A549 (cell line): ENCODE results near the gene SYS1.

Source experiments
- CBX2 ChIP-seq: fragments of 200-600 bp; sonication (generic); IDR thresholded peaks from 2 replicates; pipeline ENCODE4 v1.6.1; 2016; ENCODE audit warnings: low read depth, mild to moderate bottlenecking, borderline replicate concordance
- CHD2 ChIP-seq: fragments of 150-350 bp; IDR thresholded peaks from 2 replicates; pipeline ENCODE4 v1.6.1; 2014; ENCODE audit warnings: low read length; ENCODE audit not compliant: partially characterized antibody
- KDM5A ChIP-seq: fragments of 200-600 bp; sonication (generic); IDR thresholded peaks from 2 replicates; pipeline ENCODE4 v1.6.1; 2016; ENCODE audit warnings: antibody characterized with exemption, mild to moderate bottlenecking
- PBX3 ChIP-seq: IDR thresholded peaks from 2 replicates; pipeline ENCODE4 v1.6.1; 2012
- RARB ChIP-seq: fragments of 250-450 bp; sonication (Bioruptor Pico); IDR thresholded peaks from 2 replicates; pipeline ENCODE4 v1.8.0; 2021; ENCODE audit warnings: mild to moderate bottlenecking, moderate library complexity
- SREBF2 ChIP-seq: fragments of 450-650 bp; IDR thresholded peaks from 2 replicates; pipeline ENCODE4 v1.6.1; 2014; ENCODE audit warnings: mild to moderate bottlenecking, moderate library complexity
- USF2 ChIP-seq: fragments of 450-650 bp; IDR thresholded peaks from 2 replicates; pipeline ENCODE4 v1.6.1; 2014; ENCODE audit warnings: antibody characterized with exemption
- TF ChIP-seq, protein P1 (sequence below): fragments of >200 bp; sonication (Bioruptor Twin); formaldehyde crosslinking; IDR thresholded peaks from 3 replicates; pipeline ENCODE4 v1.5.1; 2016

- TF ChIP-seq KDM5A (no peak), RARB (CRISPR knock-in tag) (no peak), CHD2 (no peak), SREBF2 (no peak), USF2 (no peak; the same call in 1 of the 2 replicates), CBX2 (no peak), PBX3 (no peak)
- TF ChIP-seq, protein P1, sequence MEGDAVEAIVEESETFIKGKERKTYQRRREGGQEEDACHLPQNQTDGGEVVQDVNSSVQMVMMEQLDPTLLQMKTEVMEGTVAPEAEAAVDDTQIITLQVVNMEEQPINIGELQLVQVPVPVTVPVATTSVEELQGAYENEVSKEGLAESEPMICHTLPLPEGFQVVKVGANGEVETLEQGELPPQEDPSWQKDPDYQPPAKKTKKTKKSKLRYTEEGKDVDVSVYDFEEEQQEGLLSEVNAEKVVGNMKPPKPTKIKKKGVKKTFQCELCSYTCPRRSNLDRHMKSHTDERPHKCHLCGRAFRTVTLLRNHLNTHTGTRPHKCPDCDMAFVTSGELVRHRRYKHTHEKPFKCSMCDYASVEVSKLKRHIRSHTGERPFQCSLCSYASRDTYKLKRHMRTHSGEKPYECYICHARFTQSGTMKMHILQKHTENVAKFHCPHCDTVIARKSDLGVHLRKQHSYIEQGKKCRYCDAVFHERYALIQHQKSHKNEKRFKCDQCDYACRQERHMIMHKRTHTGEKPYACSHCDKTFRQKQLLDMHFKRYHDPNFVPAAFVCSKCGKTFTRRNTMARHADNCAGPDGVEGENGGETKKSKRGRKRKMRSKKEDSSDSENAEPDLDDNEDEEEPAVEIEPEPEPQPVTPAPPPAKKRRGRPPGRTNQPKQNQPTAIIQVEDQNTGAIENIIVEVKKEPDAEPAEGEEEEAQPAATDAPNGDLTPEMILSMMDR: no peak
Observed at GRCh38 chr20:45340951-45341350, 22.0 kb upstream of the SYS1 start.
